ENCODE results near the gene MRPS2. TPM values are rescaled to one million over a fixed set of nuclear protein-coding genes. Genes with fewer than 3 reads are reported as not detected.

MRPS2 gene
- total RNA-seq, 1 experiment from 2014 or later: 62.4 TPM

- H3K36me3 ChIP-seq (ENCODE audit: low read depth, low read length): no peaks in the 10 kb centered on the region
- intact Hi-C loops (cut with micrococcal nuclease): no loop called here
- TF ChIP-seq EZH2 (IDR thresholded peaks at IDR 0.05; ENCODE audit: low read length, unreplicated experiment) (no peak), EZH2phosphoT487 (IDR thresholded peaks at IDR 0.05; ENCODE audit: borderline replicate concordance, low read length) (no peak), CTCF (conservative IDR thresholded peaks at IDR 0.05; ENCODE audit: low read depth, low read length) (no peak)
- H3K9ac ChIP-seq (ENCODE audit: low read length): no peak overlapping the region
- no peaks in the 10 kb centered on the region for H3K9me2 ChIP-seq (replicated peaks; ENCODE audit: low read length)
- H4K20me1 ChIP-seq (ENCODE audit: low read length): no peaks in the 10 kb centered on the region
- ChIA-PET CTCF (no interaction called here), POLR2A (ENCODE audit: unreplicated experiment) (no interaction called here)
- no peak overlapping the region for H3K27ac ChIP-seq (ENCODE audit: low read length)
- BruUV-seq (replicated peaks): no TSS peak
- H3K27me3 ChIP-seq (ENCODE audit: low read length): no peaks in the 10 kb centered on the region
- H3K9me3 ChIP-seq (ENCODE audit: low read length): no peaks in the 10 kb centered on the region
- no peak overlapping the region for H3K4me2 ChIP-seq (ENCODE audit: low read length)
- peaks cover 13% of the 10 kb centered on the region for H3K79me2 ChIP-seq (ENCODE audit: low read length)
- H3F3A ChIP-seq (ENCODE audit: low read length, unreplicated experiment): no peaks in the 10 kb centered on the region
- DNase-seq (no peak), ATAC-seq (no peak)
- no peak overlapping the region for H2AFZ ChIP-seq (ENCODE audit: low read length)
- H3K4me3 ChIP-seq (ENCODE audit: low read length): no peak overlapping the region
- H3K4me1 ChIP-seq (ENCODE audit: insufficient read depth, low read length): no peaks in the 10 kb centered on the region
These were observed 14.0 kb upstream of the MRPS2 start for GRCh38 chr9:135486267-135487065.

GRCh38 chr9:135487281-135488012 lies 13.0 kb upstream of the MRPS2 start:
- Histone ChIP-seq H3K4me2 (ENCODE audit: low read length) (no peak overlapping the region), H3K9me2 (replicated peaks; ENCODE audit: low read length) (no peaks in the 10 kb centered on the region), H3F3A (ENCODE audit: low read length, unreplicated experiment) (no peaks in the 10 kb centered on the region), H4K20me1 (ENCODE audit: low read length) (no peaks in the 10 kb centered on the region), H3K36me3 (ENCODE audit: low read depth, low read length) (no peaks in the 10 kb centered on the region), H3K27ac (ENCODE audit: low read length) (no peak overlapping the region), H3K27me3 (ENCODE audit: low read length) (no peaks in the 10 kb centered on the region), H3K4me1 (ENCODE audit: insufficient read depth, low read length) (no peaks in the 10 kb centered on the region), H3K79me2 (ENCODE audit: low read length) (peaks cover 3% of the 10 kb centered on the region; the same call in 1 of the 2 replicates), H3K9ac (ENCODE audit: low read length) (no peak overlapping the region), H2AFZ (ENCODE audit: low read length) (no peak overlapping the region), H3K9me3 (ENCODE audit: low read length) (no peaks in the 10 kb centered on the region), H3K4me3 (ENCODE audit: low read length) (no peak overlapping the region)
- ATAC-seq (no peak), DNase-seq (no peak)
- CTCF ChIA-PET: no interaction called here
- TF ChIP-seq EZH2 (IDR thresholded peaks at IDR 0.05; ENCODE audit: low read length, unreplicated experiment) (no peak), EZH2phosphoT487 (IDR thresholded peaks at IDR 0.05; ENCODE audit: borderline replicate concordance, low read length) (no peak), CTCF (conservative IDR thresholded peaks at IDR 0.05; ENCODE audit: low read depth, low read length) (no peak)
- no TSS peak for BruUV-seq (replicated peaks)
- POLR2A ChIA-PET (ENCODE audit: unreplicated experiment): no interaction called here
- intact Hi-C loops (cut with micrococcal nuclease): no loop called here

- no peak overlapping the region for H2AFZ ChIP-seq (ENCODE audit: low read length)
- H3K4me3 ChIP-seq (ENCODE audit: low read length): no peak overlapping the region
- no peak overlapping the region for H3K4me2 ChIP-seq (ENCODE audit: low read length)
- H3F3A ChIP-seq (ENCODE audit: low read length, unreplicated experiment): no peaks in the 10 kb centered on the region
- no peaks in the 10 kb centered on the region for H3K27me3 ChIP-seq (ENCODE audit: low read length)
- H3K27ac ChIP-seq (ENCODE audit: low read length): no peak overlapping the region
- DNase-seq (no peak), ATAC-seq (no peak)
- BruUV-seq (replicated peaks): no TSS peak
- TF ChIP-seq EZH2 (IDR thresholded peaks at IDR 0.05; ENCODE audit: low read length, unreplicated experiment) (no peak), CTCF (conservative IDR thresholded peaks at IDR 0.05; ENCODE audit: low read depth, low read length) (no peak), EZH2phosphoT487 (IDR thresholded peaks at IDR 0.05; ENCODE audit: borderline replicate concordance, low read length) (no peak)
- no peaks in the 10 kb centered on the region for H3K4me1 ChIP-seq (ENCODE audit: insufficient read depth, low read length)
- CTCF ChIA-PET: no interaction called here
- H3K9ac ChIP-seq (ENCODE audit: low read length): no peak overlapping the region
- POLR2A ChIA-PET (ENCODE audit: unreplicated experiment): no interaction called here
- no peaks in the 10 kb centered on the region for H3K9me3 ChIP-seq (ENCODE audit: low read length)
- no peaks in the 10 kb centered on the region for H3K79me2 ChIP-seq (ENCODE audit: low read length)
- H3K9me2 ChIP-seq (replicated peaks; ENCODE audit: low read length): no peaks in the 10 kb centered on the region
- H4K20me1 ChIP-seq (ENCODE audit: low read length): no peaks in the 10 kb centered on the region
- intact Hi-C loops (cut with micrococcal nuclease): no loop called here
- H3K36me3 ChIP-seq (ENCODE audit: low read depth, low read length): no peaks in the 10 kb centered on the region
These were observed 12.5 kb upstream of the MRPS2 start for GRCh38 chr9:135488013-135488330.
